Transverse colon (tissue), 3 donors: ENCODE data around the gene IFRD1.

ENCODE experiments used
- CTCF ChIP-seq, 5 experiments: fragments of 200-600 bp in 3 of 5; fragments of 450-650 bp in 2 of 5; sonication (generic) in 3 of 5; IDR thresholded peaks; 1 replicate in 2 of 5; 2 replicates in 3 of 5; pipeline ENCODE4 v1.5.1; 2016 to 2017; ENCODE audit warnings: antibody characterized with exemption in 5 of 5, inconsistent platforms in 3 of 5, mild to moderate bottlenecking in 2 of 5, moderate library complexity in 1 of 5
- POLR2A ChIP-seq: fragments of 450-650 bp; IDR thresholded peaks from one replicate; pipeline ENCODE4 v1.6.1; 2016; ENCODE audit warnings: antibody characterized with exemption, mild to moderate bottlenecking, moderate library complexity

- TF ChIP-seq CTCF (IDR thresholded peaks at IDR 0.05) = no peak
- TF ChIP-seq POLR2A = no peak
Measured at GRCh38 chr7:112448381-112448780, 1.9 kb upstream of the IFRD1 start.
